GM21737 (cell line): ENCODE measurements around the gene SLC6A20.

ENCODE experiments used
- ATAC-seq: cut with Tn5 transposase; IDR thresholded peaks from one replicate; pipeline ENCODE4 v1.9.1; 2021; ENCODE audit warnings: mild to moderate bottlenecking, moderate library complexity; ENCODE audit not compliant: unreplicated experiment

Gene SLC6A20

GRCh38 chr3:45779746-45780735 lies 16.3 kb downstream of the SLC6A20 start:
- no peak for ATAC-seq

- ATAC-seq = no peak
These were observed 17.6 kb downstream of the SLC6A20 start for GRCh38 chr3:45778761-45779201.

GRCh38 chr3:45777746-45778386 lies 18.5 kb downstream of the SLC6A20 start:
- no peak for ATAC-seq

- no peak for ATAC-seq
These were observed 19.1 kb downstream of the SLC6A20 start for GRCh38 chr3:45777111-45777745.

GRCh38 chr3:45776611-45777010 lies 19.7 kb downstream of the SLC6A20 start:
- ATAC-seq = no peak

GRCh38 chr3:45776301-45776595 lies 20.1 kb downstream of the SLC6A20 start:
- no peak for ATAC-seq

- ATAC-seq = no peak
These were observed 20.6 kb downstream of the SLC6A20 start for GRCh38 chr3:45775571-45776300.

- ATAC-seq = no peak
These were observed 21.5 kb downstream of the SLC6A20 start for GRCh38 chr3:45774581-45775521.

GRCh38 chr3:45773714-45774449 lies 22.5 kb downstream of the SLC6A20 start:
- no peak for ATAC-seq

- ATAC-seq = no peak
These were observed 23.3 kb downstream of the SLC6A20 start for GRCh38 chr3:45773072-45773471.

- no peak for ATAC-seq
These were observed 23.8 kb downstream of the SLC6A20 start for GRCh38 chr3:45772341-45773035.

- no peak for ATAC-seq
These were observed 24.5 kb downstream of the SLC6A20 start for GRCh38 chr3:45771831-45772230.

GRCh38 chr3:45771166-45771775 lies 25.1 kb downstream of the SLC6A20 start:
- ATAC-seq = no peak

GRCh38 chr3:45765958-45766357 lies 30.4 kb downstream of the SLC6A20 start:
- ATAC-seq = no peak

- no peak for ATAC-seq
These were observed 31.0 kb downstream of the SLC6A20 start for GRCh38 chr3:45765266-45765851.

GRCh38 chr3:45763303-45763675 lies 33.0 kb downstream of the SLC6A20 start:
- no peak for ATAC-seq

GRCh38 chr3:45762647-45763302 lies 33.6 kb downstream of the SLC6A20 start:
- ATAC-seq = no peak
